ENCODE results near the gene NHSL2. TPM values are rescaled to one million over a fixed set of nuclear protein-coding genes. Genes with fewer than 3 reads are reported as not detected.

Gene NHSL2
- total RNA-seq, 1 experiment from 2014 or later = not detected

DNA sequence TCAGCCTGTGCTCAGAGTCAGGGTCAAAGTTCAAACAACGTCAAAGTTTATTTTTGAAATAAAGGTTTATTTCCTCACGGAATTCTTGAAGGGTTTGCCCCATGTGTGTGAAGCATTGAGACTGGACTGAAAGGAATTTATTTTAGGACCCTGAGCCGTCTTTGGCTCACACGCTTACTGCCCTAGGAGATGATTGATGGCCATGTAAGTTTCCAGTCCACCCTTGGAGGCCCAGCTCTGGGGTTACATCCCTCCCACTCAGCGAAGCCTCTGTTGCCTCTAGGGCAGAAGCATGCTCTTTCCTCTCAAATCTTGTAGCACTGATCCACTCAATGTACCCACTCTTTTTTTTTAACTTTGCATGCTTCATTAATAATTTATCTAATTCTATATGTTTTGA, 4.5 kb upstream of the NHSL2 start:
- Histone ChIP-seq H3K27ac (no peak overlapping the region), H3K9me2 (ENCODE audit: insufficient read depth) (no peaks in the 10 kb centered on the region), H3K79me2 (ENCODE audit: low read depth) (no peaks in the 10 kb centered on the region), H3K4me3 (no peak overlapping the region), H3K9me3 (ENCODE audit: insufficient read depth, low read depth) (no peaks in the 10 kb centered on the region), H3K4me2 (no peak overlapping the region), H3K4me1 (replicated peaks; ENCODE audit: insufficient read depth) (no peaks in the 10 kb centered on the region), H4K20me1 (ENCODE audit: insufficient read depth) (no peaks in the 10 kb centered on the region), H2AFZ (no peak overlapping the region), H3K36me3 (ENCODE audit: low read depth) (no peaks in the 10 kb centered on the region), H3F3A (ENCODE audit: insufficient read depth, low read depth) (no peaks in the 10 kb centered on the region), H3K27me3 (ENCODE audit: insufficient read depth, low read depth) (0 out of 2 replicates have a peak, but pooled peaks cover 6% of the 10 kb centered on the region)
- intact Hi-C loops (cut with micrococcal nuclease; ENCODE audit: unreplicated experiment) = no loop called here
- BruUV-seq (replicated peaks) = no TSS peak
- no peak for DNase-seq
- ChIA-PET CTCF (no interaction called here), POLR2A (ENCODE audit: unreplicated experiment) (no interaction called here)
- no peak for TF ChIP-seq EZH2 (IDR thresholded peaks at IDR 0.05; ENCODE audit: low read depth)
- TF ChIP-seq, protein P1, sequence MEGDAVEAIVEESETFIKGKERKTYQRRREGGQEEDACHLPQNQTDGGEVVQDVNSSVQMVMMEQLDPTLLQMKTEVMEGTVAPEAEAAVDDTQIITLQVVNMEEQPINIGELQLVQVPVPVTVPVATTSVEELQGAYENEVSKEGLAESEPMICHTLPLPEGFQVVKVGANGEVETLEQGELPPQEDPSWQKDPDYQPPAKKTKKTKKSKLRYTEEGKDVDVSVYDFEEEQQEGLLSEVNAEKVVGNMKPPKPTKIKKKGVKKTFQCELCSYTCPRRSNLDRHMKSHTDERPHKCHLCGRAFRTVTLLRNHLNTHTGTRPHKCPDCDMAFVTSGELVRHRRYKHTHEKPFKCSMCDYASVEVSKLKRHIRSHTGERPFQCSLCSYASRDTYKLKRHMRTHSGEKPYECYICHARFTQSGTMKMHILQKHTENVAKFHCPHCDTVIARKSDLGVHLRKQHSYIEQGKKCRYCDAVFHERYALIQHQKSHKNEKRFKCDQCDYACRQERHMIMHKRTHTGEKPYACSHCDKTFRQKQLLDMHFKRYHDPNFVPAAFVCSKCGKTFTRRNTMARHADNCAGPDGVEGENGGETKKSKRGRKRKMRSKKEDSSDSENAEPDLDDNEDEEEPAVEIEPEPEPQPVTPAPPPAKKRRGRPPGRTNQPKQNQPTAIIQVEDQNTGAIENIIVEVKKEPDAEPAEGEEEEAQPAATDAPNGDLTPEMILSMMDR (conservative IDR thresholded peaks at IDR 0.05) = no peak

DNA sequence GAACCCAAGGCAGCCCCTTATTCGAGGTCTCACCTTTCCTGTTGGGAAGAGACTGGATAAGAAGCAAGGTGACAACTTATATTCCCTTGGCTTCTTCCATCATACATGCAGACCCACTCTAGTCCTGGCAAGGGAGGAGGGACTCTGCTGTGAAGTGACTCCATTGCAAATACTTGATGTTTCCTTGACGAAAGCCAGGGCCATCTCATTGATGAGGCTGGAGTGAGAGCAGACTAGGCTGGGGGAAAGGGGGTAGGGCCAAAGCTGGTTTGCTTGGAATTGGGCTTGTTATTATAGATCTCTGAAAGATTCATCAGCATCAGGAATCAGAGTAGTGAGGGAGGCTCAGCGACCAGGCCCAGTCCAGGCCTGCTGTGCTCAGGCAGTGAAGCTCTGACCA, 2.3 kb upstream of the NHSL2 start:
- H3K9me2 ChIP-seq (ENCODE audit: insufficient read depth) = no peaks in the 10 kb centered on the region
- ChIA-PET CTCF (no interaction called here), POLR2A (ENCODE audit: unreplicated experiment) (no interaction called here)
- H3K4me2 ChIP-seq = no peak overlapping the region
- no peak for DNase-seq
- H3K4me1 ChIP-seq (replicated peaks; ENCODE audit: insufficient read depth) = no peaks in the 10 kb centered on the region
- no peak for TF ChIP-seq EZH2 (IDR thresholded peaks at IDR 0.05; ENCODE audit: low read depth)
- TF ChIP-seq, protein P1 (conservative IDR thresholded peaks at IDR 0.05) = no peak
- H3K36me3 ChIP-seq (ENCODE audit: low read depth) = no peaks in the 10 kb centered on the region
- H3K79me2 ChIP-seq (ENCODE audit: low read depth) = no peaks in the 10 kb centered on the region
- H4K20me1 ChIP-seq (ENCODE audit: insufficient read depth) = no peaks in the 10 kb centered on the region
- H3K27ac ChIP-seq = no peak overlapping the region
- no peak overlapping the region for H2AFZ ChIP-seq
- no TSS peak for BruUV-seq (replicated peaks)
- H3F3A ChIP-seq (ENCODE audit: insufficient read depth, low read depth) = no peaks in the 10 kb centered on the region
- intact Hi-C loops (cut with micrococcal nuclease; ENCODE audit: unreplicated experiment) = no loop called here
- H3K4me3 ChIP-seq = no peak overlapping the region
- H3K27me3 ChIP-seq (ENCODE audit: insufficient read depth, low read depth) = 0 out of 2 replicates have a peak, but pooled peaks cover 6% of the 10 kb centered on the region
- no peaks in the 10 kb centered on the region for H3K9me3 ChIP-seq (ENCODE audit: insufficient read depth, low read depth)

DNA sequence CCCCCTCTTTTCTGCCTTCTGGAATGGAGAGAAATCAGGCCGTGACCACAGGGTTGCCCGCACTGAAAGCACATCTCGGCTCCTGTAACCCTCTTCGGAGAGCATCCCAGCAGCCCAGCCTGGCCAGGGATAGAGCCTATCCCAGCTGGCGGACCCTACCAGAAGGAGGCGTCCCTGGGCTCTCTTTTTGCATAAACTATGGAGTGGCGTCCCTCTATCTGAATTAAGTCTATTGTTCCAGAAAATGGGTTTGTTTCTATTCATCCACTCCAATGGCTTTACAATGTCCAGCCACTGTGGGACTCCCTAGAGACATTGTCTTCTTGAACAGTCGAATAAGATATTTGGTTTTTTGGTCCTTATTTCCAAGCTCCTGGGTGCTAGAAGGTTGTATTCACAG, 689 bp upstream of the NHSL2 start:
- intact Hi-C loops (cut with micrococcal nuclease; ENCODE audit: unreplicated experiment) = no loop called here
- Histone ChIP-seq H3K27me3 (ENCODE audit: insufficient read depth, low read depth) (0 out of 2 replicates have a peak, but pooled peaks cover 6% of the 10 kb centered on the region), H2AFZ (no peak overlapping the region), H4K20me1 (ENCODE audit: insufficient read depth) (no peaks in the 10 kb centered on the region), H3K4me1 (replicated peaks; ENCODE audit: insufficient read depth) (no peaks in the 10 kb centered on the region), H3K36me3 (ENCODE audit: low read depth) (no peaks in the 10 kb centered on the region), H3K27ac (no peak overlapping the region), H3K9me2 (ENCODE audit: insufficient read depth) (no peaks in the 10 kb centered on the region), H3K9me3 (ENCODE audit: insufficient read depth, low read depth) (no peaks in the 10 kb centered on the region), H3K79me2 (ENCODE audit: low read depth) (no peaks in the 10 kb centered on the region), H3F3A (ENCODE audit: insufficient read depth, low read depth) (no peaks in the 10 kb centered on the region), H3K4me2 (no peak overlapping the region), H3K4me3 (no peak overlapping the region)
- DNase-seq = no peak
- ChIA-PET CTCF (no interaction called here), POLR2A (ENCODE audit: unreplicated experiment) (no interaction called here)
- BruUV-seq (replicated peaks) = no TSS peak
- no peak for TF ChIP-seq EZH2 (IDR thresholded peaks at IDR 0.05; ENCODE audit: low read depth)
- TF ChIP-seq, protein P1 (conservative IDR thresholded peaks at IDR 0.05) = no peak

Data from PC-9 (cell line).